NCI-H2029 (cell line): ENCODE data around the gene MKNK1.

Experiments used
- DNase-seq: peaks from one replicate; lab custom pipeline; 2025; lab: John Stamatoyannopoulos, UW

MKNK1 gene

GRCh38 chr1:46595127-46595526 is 8.9 kb downstream of the MKNK1 start:
- DNase-seq = no peak

- DNase-seq = no peak
Measured at GRCh38 chr1:46594063-46594462, 10.0 kb downstream of the MKNK1 start.

GRCh38 chr1:46592823-46593222 is 11.2 kb downstream of the MKNK1 start:
- DNase-seq = no peak

GRCh38 chr1:46589529-46589928 is 14.5 kb downstream of the MKNK1 start:
- DNase-seq = no peak

GRCh38 chr1:46587069-46587468 is 17.0 kb downstream of the MKNK1 start:
- DNase-seq = no peak

- DNase-seq = no peak
Measured at GRCh38 chr1:46585312-46585938, 18.6 kb downstream of the MKNK1 start.

GRCh38 chr1:46583494-46583893 is 20.6 kb downstream of the MKNK1 start:
- no peak for DNase-seq

GRCh38 chr1:46582972-46583371 is 21.1 kb downstream of the MKNK1 start:
- DNase-seq = no peak

- DNase-seq = no peak
Measured at GRCh38 chr1:46581681-46582455, 22.2 kb downstream of the MKNK1 start.

- DNase-seq = no peak
Measured at GRCh38 chr1:46580140-46580903, 23.7 kb downstream of the MKNK1 start.

- no peak for DNase-seq
Measured at GRCh38 chr1:46577671-46578070, 26.4 kb downstream of the MKNK1 start.

GRCh38 chr1:46576596-46576995 is 27.5 kb downstream of the MKNK1 start:
- no peak for DNase-seq

GRCh38 chr1:46575778-46576177 is 28.3 kb downstream of the MKNK1 start:
- no peak for DNase-seq

- no peak for DNase-seq
Measured at GRCh38 chr1:46575300-46575699, 28.8 kb downstream of the MKNK1 start.

GRCh38 chr1:46571691-46572225 is 32.3 kb downstream of the MKNK1 start:
- DNase-seq = no peak

- DNase-seq = no peak
Measured at GRCh38 chr1:46569884-46570725, 34.0 kb downstream of the MKNK1 start.

GRCh38 chr1:46569116-46569515 is 35.0 kb downstream of the MKNK1 start:
- no peak for DNase-seq

GRCh38 chr1:46568461-46568891 is 35.6 kb downstream of the MKNK1 start:
- no peak for DNase-seq

- no peak for DNase-seq
Measured at GRCh38 chr1:46563341-46563740, 40.7 kb downstream of the MKNK1 start.

- no peak for DNase-seq
Measured at GRCh38 chr1:46562498-46562897, 41.6 kb downstream of the MKNK1 start.

- DNase-seq = no peak
Measured at GRCh38 chr1:46558966-46559365, 45.1 kb downstream of the MKNK1 start.
